ENCODE measurements around the gene LIMS2. TPM values are rescaled to one million over a fixed set of nuclear protein-coding genes. Genes with fewer than 3 reads are reported as not detected.

LIMS2 gene
- total RNA-seq, 1 donor from 2014 or later = 5.7 TPM

DNA sequence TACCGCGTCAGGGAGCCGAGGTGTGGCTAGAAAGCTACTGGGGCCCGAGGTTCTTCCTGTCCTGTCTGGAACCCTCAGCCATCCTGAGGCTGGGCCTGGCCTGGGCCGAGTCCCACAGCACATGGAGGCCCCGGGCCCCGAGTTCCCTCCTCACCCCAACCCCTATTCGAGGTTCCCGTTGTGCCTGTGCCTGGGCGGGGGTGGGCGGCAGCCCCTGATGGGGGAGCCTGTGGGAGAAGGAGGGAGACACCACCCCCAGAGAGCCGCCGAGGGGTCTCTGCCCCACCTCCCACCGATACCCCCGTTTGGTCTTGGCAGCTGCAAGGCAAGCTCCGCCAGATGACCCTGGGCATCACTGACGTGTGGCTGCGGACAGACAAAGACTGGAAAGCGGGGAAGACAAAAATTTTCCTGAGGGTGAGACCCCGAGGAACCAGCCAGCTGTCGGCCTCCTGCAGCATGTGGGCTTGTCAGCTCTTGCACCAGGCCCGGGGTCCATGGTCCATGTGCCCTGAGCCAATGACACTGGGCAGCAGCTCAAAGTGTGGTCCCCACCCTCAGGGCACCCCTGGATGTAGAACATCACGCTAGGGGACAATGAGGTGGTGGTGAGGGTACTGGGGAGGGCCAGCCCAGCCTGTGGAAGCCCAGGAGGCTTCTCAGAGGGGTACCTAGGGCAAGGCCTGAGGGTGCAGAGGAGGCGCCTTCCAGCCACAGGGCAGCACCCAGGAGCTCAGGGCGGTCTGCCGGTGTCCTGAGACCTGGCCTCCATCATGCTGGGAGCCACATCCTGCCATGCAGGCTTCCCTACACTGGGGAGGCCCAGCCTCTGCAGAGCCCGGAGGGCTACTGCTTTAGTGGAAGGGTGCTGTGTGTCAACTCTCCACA lies 81.9 kb downstream of the LIMS2 start:
- no peaks in the 10 kb centered on the region for H3K9me3 ChIP-seq (ENCODE audit: control insufficient read depth in 3 of 3, low read length in 3 of 3)
- no peaks in the 10 kb centered on the region for H3K36me3 ChIP-seq (ENCODE audit: control insufficient read depth in 3 of 3, insufficient read depth in 3 of 3, low read length in 3 of 3)
- no peaks in the 10 kb centered on the region for H3K27me3 ChIP-seq (ENCODE audit: control insufficient read depth in 3 of 3, insufficient read depth in 3 of 3, low read length in 3 of 3)
- no peak overlapping the region for H3K4me3 ChIP-seq (ENCODE audit: low read length in 3 of 3)
- H3K4me1 ChIP-seq (ENCODE audit: control insufficient read depth in 3 of 3, insufficient read depth in 3 of 3, low read length in 3 of 3) = no peaks in the 10 kb centered on the region
- H3K9ac ChIP-seq (ENCODE audit: low read depth in 1 of 3, low read length in 3 of 3) = no peak overlapping the region
- no peak overlapping the region for H3K27ac ChIP-seq (ENCODE audit: low read depth, low read length)

DNA sequence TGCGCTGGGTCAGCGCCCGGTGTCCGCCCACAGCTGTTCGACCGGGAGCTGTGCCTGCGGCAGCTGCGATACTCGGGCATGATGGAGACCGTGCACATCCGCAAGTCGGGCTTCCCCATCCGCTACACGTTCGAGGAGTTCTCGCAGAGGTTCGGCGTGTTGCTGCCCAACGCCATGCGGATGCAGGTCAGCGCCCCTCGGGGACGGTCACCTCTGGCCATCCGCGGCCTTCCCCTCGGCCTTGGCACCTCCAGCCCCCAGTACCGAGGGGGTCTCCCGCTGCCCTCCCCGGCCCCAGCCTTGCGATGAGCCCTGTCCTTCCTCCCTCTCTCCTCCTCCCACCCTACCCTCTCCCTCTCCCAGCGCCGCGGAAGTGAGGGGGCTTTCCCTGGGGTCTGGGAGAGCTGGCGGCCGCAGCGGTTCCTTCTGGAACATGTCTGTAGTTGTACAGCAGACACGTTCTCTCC lies 82.5 kb downstream of the LIMS2 start:
- H3K9me3 ChIP-seq (ENCODE audit: control insufficient read depth in 3 of 3, low read length in 3 of 3) = no peaks in the 10 kb centered on the region
- no peak overlapping the region for H3K9ac ChIP-seq (ENCODE audit: low read depth in 1 of 3, low read length in 3 of 3)
- H3K27me3 ChIP-seq (ENCODE audit: control insufficient read depth in 3 of 3, insufficient read depth in 3 of 3, low read length in 3 of 3) = no peaks in the 10 kb centered on the region
- H3K36me3 ChIP-seq (ENCODE audit: control insufficient read depth in 3 of 3, insufficient read depth in 3 of 3, low read length in 3 of 3) = no peaks in the 10 kb centered on the region
- no peak overlapping the region for H3K4me3 ChIP-seq (ENCODE audit: low read length in 3 of 3)
- no peaks in the 10 kb centered on the region for H3K4me1 ChIP-seq (ENCODE audit: control insufficient read depth in 3 of 3, insufficient read depth in 3 of 3, low read length in 3 of 3)
- no peak overlapping the region for H3K27ac ChIP-seq (ENCODE audit: low read depth, low read length)

DNA sequence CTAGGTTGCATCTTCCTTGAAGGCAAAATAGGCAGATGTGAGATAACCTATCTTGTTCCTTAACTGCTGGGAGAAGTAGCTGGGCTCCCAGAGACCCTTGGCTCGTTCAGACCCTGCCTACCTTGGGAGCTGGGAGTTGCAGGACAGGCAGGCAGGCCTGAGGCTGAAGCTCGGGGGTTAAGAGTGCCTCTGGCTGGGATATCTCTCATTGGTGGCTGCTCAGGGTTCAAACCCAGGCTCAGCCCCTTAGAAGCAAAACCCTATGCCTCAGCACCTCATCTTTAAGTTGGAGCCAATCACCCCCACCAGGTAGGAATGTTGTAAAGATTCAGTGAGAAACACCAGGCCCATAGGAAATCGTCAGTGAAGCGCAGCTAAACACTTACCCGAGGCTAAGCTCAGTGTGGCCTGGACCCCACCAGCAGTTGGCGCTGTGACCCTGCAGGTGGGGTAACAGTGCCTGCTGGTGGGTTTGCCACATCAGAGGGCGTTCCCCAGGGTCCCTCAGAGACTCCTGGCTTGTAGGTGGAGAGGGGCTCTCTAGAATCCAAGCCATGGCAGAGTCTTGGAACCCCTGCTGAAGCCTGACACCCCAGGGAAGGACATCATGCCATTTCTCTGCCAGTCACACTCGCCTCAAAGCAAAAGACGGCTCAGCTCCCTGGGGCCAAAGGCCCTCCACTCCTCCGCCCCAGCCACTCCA lies 84.0 kb downstream of the LIMS2 start:
- no peak overlapping the region for H3K9ac ChIP-seq (ENCODE audit: low read depth in 1 of 3, low read length in 3 of 3)
- H3K4me1 ChIP-seq (ENCODE audit: control insufficient read depth in 3 of 3, insufficient read depth in 3 of 3, low read length in 3 of 3) = no peaks in the 10 kb centered on the region
- no peak overlapping the region for H3K4me3 ChIP-seq (ENCODE audit: low read length in 3 of 3)
- H3K27me3 ChIP-seq (ENCODE audit: control insufficient read depth in 3 of 3, insufficient read depth in 3 of 3, low read length in 3 of 3) = no peaks in the 10 kb centered on the region
- H3K36me3 ChIP-seq (ENCODE audit: control insufficient read depth in 3 of 3, insufficient read depth in 3 of 3, low read length in 3 of 3) = no peaks in the 10 kb centered on the region
- H3K9me3 ChIP-seq (ENCODE audit: control insufficient read depth in 3 of 3, low read length in 3 of 3) = no peaks in the 10 kb centered on the region
- H3K27ac ChIP-seq (ENCODE audit: low read depth, low read length) = no peak overlapping the region

DNA sequence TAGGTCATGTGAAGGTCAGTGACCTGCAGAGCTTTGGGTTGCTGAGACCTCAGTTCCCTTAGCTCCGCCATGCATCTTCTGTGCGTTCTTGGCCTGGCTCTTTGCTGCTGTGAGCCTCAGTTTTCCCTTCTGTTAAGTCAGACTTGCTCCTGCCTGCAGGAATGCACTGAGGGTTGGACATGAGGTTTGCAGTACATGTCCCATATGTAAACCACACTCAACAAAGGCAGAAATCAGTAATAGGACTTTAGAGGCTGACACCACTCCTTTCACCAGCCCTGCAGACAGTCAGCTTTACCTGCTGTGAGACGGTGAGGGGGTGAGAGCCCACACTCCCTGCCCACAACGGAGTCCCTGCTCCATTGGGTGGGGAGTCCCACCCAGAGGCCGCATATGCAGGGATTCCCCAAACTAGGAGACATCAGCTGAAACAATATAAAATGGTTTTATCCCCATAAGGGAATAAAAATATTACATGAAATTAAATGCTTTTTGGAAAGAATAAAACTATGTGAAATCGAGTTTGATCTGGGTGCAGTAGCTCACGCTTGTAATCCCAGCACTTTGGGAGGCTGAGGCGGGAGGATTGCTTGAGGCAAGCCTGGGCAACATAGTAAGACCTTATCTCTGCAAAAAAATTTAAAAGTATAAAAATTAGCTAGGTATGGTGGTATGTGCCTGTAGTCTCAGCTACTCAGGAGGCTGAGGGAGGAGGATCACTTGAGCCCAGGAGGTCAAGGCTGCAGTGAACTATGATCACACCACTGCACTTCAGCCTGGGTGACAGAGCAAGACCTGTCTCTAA lies 84.7 kb downstream of the LIMS2 start:
- H3K4me3 ChIP-seq (ENCODE audit: low read length in 3 of 3) = no peak overlapping the region
- H3K9ac ChIP-seq (ENCODE audit: low read depth in 1 of 3, low read length in 3 of 3) = no peak overlapping the region
- no peak overlapping the region for H3K27ac ChIP-seq (ENCODE audit: low read depth, low read length)

DNA sequence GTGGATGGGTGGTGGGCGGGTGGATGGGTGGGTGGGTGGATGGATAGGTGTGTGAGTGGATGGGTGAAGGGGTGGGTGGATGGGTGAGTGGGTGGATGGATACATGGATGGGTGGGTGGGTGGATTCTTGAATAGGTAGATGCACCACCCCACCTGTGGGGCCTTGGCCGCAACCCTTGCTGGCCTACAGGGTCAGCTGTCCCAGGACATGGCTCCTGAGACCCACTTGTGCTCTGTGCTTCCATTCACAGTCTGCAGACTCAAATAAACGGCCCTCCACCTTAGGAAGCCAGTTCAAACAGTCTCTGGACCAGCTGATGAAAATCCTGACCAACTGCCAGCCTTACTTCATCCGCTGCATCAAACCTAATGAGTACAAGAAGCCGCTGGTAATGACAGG lies 85.5 kb downstream of the LIMS2 start:
- Histone ChIP-seq H3K36me3 (ENCODE audit: control insufficient read depth in 3 of 3, insufficient read depth in 3 of 3, low read length in 3 of 3) (no peaks in the 10 kb centered on the region), H3K27ac (ENCODE audit: low read depth, low read length) (no peak overlapping the region), H3K9me3 (ENCODE audit: control insufficient read depth in 3 of 3, low read length in 3 of 3) (no peaks in the 10 kb centered on the region), H3K27me3 (ENCODE audit: control insufficient read depth in 3 of 3, insufficient read depth in 3 of 3, low read length in 3 of 3) (no peaks in the 10 kb centered on the region), H3K4me1 (ENCODE audit: control insufficient read depth in 3 of 3, insufficient read depth in 3 of 3, low read length in 3 of 3) (no peaks in the 10 kb centered on the region), H3K9ac (ENCODE audit: low read depth in 1 of 3, low read length in 3 of 3) (no peak overlapping the region), H3K4me3 (ENCODE audit: low read length in 3 of 3) (no peak overlapping the region)

More for the DNA sequence above, 84.7 kb downstream of the LIMS2 start:
- H3K27me3 ChIP-seq (ENCODE audit: control insufficient read depth in 3 of 3, insufficient read depth in 3 of 3, low read length in 3 of 3) = no peaks in the 10 kb centered on the region
- H3K4me1 ChIP-seq (ENCODE audit: control insufficient read depth in 3 of 3, insufficient read depth in 3 of 3, low read length in 3 of 3) = no peaks in the 10 kb centered on the region
- no peaks in the 10 kb centered on the region for H3K9me3 ChIP-seq (ENCODE audit: control insufficient read depth in 3 of 3, low read length in 3 of 3)
- H3K36me3 ChIP-seq (ENCODE audit: control insufficient read depth in 3 of 3, insufficient read depth in 3 of 3, low read length in 3 of 3) = no peaks in the 10 kb centered on the region

DNA sequence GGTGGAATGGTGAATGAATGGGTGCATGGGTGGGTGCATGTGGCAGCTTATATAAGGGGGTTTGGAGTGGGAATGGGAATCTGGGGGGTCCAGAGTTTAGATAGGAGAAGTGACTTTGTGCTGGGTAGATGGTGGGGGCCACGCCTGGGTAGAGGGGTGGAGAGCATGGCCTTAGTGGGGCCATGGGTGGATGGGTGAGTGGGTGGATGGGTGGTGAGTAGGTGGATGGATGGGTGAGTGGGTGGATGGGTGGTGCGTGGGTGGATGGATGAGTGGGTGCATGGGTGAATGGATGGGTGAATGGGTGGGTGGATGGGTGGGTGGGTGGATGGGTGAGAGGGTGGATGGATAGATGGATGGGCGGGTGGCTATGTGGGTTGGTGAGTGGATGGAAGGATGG lies 86.0 kb downstream of the LIMS2 start:
- H3K27ac ChIP-seq (ENCODE audit: low read depth, low read length) = no peak overlapping the region
- H3K4me1 ChIP-seq (ENCODE audit: control insufficient read depth in 3 of 3, insufficient read depth in 3 of 3, low read length in 3 of 3) = no peaks in the 10 kb centered on the region
- no peaks in the 10 kb centered on the region for H3K27me3 ChIP-seq (ENCODE audit: control insufficient read depth in 3 of 3, insufficient read depth in 3 of 3, low read length in 3 of 3)
- no peak overlapping the region for H3K9ac ChIP-seq (ENCODE audit: low read depth in 1 of 3, low read length in 3 of 3)
- no peaks in the 10 kb centered on the region for H3K9me3 ChIP-seq (ENCODE audit: control insufficient read depth in 3 of 3, low read length in 3 of 3)
- no peaks in the 10 kb centered on the region for H3K36me3 ChIP-seq (ENCODE audit: control insufficient read depth in 3 of 3, insufficient read depth in 3 of 3, low read length in 3 of 3)
- no peak overlapping the region for H3K4me3 ChIP-seq (ENCODE audit: low read length in 3 of 3)

Other genes with a start within 250 kb of the LIMS2 start
- gene IWS1, start 149.0 kb downstream of the LIMS2 start, total RNA-seq = 24.5 TPM
- gene MYO7B, start 139.8 kb downstream of the LIMS2 start, total RNA-seq = 1.0 TPM
- 1.0 TPM for gene GPR17, start 29.4 kb downstream of the LIMS2 start, total RNA-seq
- 7.8 TPM for gene SFT2D3, start 26.0 kb upstream of the LIMS2 start, total RNA-seq
- gene WDR33, start 135.6 kb upstream of the LIMS2 start, total RNA-seq = 41.2 TPM
- gene POLR2D, start 182.6 kb upstream of the LIMS2 start, total RNA-seq = 32.9 TPM
- 9.9 TPM for gene AMMECR1L, start 210.4 kb upstream of the LIMS2 start, total RNA-seq